Measurements from ENCODE around the gene LSM14A.

Gene LSM14A

DNA sequence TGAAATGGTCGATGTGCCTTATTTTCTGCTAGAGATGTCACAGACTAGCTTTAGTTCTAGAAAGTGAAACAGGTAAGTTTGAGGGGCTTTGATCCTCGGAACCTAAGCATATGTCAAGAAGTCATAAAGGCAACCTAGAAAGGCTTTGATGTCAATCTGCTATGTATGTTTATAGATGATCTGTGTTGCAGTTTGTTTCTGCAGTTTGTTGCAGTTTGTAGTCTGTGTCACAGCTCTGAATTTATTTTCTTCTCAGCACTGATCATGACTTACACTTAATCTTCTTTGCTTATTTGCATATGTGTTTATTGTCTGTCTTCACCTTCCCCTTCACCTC, 5.9 kb downstream of the LSM14A start:
- DNase-seq (ENCODE audit: low read depth) = no peak
- in situ Hi-C loops (cut with HindIII; ENCODE audit: low sequenced_read_pairs) = no loop called here
- TF ChIP-seq, protein P1, sequence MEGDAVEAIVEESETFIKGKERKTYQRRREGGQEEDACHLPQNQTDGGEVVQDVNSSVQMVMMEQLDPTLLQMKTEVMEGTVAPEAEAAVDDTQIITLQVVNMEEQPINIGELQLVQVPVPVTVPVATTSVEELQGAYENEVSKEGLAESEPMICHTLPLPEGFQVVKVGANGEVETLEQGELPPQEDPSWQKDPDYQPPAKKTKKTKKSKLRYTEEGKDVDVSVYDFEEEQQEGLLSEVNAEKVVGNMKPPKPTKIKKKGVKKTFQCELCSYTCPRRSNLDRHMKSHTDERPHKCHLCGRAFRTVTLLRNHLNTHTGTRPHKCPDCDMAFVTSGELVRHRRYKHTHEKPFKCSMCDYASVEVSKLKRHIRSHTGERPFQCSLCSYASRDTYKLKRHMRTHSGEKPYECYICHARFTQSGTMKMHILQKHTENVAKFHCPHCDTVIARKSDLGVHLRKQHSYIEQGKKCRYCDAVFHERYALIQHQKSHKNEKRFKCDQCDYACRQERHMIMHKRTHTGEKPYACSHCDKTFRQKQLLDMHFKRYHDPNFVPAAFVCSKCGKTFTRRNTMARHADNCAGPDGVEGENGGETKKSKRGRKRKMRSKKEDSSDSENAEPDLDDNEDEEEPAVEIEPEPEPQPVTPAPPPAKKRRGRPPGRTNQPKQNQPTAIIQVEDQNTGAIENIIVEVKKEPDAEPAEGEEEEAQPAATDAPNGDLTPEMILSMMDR (IDR thresholded peaks at IDR 0.05; ENCODE audit: low read depth, low read length, missing control alignments) = no peak
- H3K4me3 ChIP-seq (ENCODE audit: low read depth, low read length) = no peak overlapping the region

DNA sequence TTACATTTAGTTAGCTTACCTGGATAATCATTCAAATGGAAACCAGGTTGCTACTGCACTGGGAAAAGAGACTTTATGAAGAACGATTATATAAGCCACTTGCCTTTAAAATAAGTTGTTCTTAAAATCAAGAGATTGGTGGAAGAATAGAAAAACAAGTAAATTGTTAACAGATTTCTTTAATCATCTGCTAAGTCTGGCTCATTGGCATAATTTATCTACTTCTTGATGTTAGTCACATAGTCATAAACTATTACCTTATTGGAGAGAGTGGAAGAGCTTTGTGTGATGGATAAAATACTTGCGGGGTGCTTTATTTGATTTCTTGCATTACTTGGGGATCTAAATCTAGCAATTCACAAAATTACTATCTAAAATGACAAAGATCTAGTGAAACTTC, 6.8 kb downstream of the LSM14A start:
- H3K4me3 ChIP-seq (ENCODE audit: low read depth, low read length) = no peak overlapping the region
- DNase-seq (ENCODE audit: low read depth) = no peak
- TF ChIP-seq, protein P1 (IDR thresholded peaks at IDR 0.05; ENCODE audit: low read depth, low read length, missing control alignments) = no peak
- in situ Hi-C loops (cut with HindIII; ENCODE audit: low sequenced_read_pairs) = no loop called here

DNA sequence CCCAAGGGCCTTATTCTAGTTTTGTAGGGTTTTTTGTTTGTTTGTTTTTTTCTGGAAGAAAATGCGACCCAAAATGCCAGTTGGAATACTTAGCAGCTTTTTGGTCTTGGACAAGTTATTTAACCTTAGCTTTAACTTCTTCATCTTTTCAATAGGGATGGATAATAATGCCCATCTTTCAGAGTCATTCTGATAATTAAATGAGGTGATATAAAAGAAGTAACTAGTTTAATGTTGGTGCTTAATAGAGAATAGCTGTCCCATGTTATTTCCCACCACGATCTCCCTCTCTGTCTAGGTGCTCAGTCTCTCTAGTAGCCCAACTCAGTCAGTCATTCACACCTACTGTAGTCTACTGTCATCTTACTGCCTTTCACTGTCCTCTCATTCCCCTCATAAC, 8.0 kb downstream of the LSM14A start:
- no peak overlapping the region for H3K4me3 ChIP-seq (ENCODE audit: low read depth, low read length)
- in situ Hi-C loops (cut with HindIII; ENCODE audit: low sequenced_read_pairs) = no loop called here
- no peak for DNase-seq (ENCODE audit: low read depth)
- TF ChIP-seq, protein P1 (IDR thresholded peaks at IDR 0.05; ENCODE audit: low read depth, low read length, missing control alignments) = no peak

- H3K4me3 ChIP-seq (ENCODE audit: low read depth, low read length) = no peak overlapping the region
- TF ChIP-seq, protein P1 (IDR thresholded peaks at IDR 0.05; ENCODE audit: low read depth, low read length, missing control alignments) = no peak
- in situ Hi-C loops (cut with HindIII; ENCODE audit: low sequenced_read_pairs) = no loop called here
- DNase-seq (ENCODE audit: low read depth) = no peak
Measured at GRCh38 chr19:34180709-34181108, 8.4 kb downstream of the LSM14A start.

DNA sequence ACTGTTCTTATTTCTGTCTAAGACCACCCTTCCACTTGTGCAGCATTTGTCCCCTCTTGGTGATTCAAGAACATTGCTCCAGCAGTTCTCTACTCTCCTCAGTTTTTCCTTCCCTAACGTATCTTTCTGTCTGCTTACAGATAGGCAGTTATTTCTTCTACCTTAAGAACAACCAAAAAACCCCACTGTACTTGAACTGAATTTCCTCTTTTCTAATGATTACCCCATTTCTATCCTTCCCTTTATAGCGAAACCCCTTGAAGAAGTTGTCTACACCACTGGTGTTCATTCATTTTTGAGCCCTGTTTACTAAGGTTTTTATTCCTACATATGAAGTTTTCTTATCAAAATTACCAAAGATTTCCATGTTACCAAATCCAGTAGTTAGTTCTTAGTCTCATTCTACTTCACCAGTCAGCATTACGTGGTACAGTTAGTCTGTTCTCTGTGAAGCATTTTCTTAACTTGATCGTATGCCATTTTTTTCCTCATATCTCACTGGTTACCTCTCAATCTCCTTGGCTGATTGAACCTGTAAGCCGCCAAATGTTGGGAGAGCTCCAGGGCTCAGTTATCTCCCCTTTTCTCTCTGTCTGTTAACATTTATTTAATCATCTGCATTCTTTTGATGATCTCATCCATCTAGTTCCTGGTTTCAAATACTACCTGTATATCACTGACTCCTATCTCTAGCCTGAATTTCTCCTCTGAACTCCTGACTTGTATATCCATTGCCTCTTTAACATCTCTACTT, 9.0 kb downstream of the LSM14A start:
- no peak for DNase-seq (ENCODE audit: low read depth)
- H3K4me3 ChIP-seq (ENCODE audit: low read depth, low read length) = no peak overlapping the region
- in situ Hi-C loops (cut with HindIII; ENCODE audit: low sequenced_read_pairs) = no loop called here
- TF ChIP-seq, protein P1 (IDR thresholded peaks at IDR 0.05; ENCODE audit: low read depth, low read length, missing control alignments) = no peak

DNA sequence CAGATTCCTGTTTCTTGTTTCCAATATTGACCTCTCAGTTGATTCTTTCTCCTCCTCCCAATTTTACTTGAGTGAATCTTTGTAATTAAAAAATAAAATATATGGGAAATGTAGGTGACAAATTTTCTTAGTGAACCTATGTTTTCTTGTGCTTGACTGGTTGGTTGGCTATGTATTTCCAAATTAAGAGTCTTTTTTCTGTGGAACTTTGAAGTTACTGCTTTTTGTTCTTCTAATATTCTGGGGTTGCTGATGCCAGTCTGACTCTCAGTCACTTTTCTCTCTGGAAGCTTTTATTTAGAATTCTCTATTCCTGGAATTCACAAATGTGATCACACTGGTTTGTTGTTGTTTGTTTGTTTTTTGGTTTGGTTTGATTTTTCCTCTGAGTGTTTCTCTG, 9.8 kb downstream of the LSM14A start:
- in situ Hi-C loops (cut with HindIII; ENCODE audit: low sequenced_read_pairs) = no loop called here
- no peak overlapping the region for H3K4me3 ChIP-seq (ENCODE audit: low read depth, low read length)
- no peak for DNase-seq (ENCODE audit: low read depth)
- TF ChIP-seq, protein P1 (IDR thresholded peaks at IDR 0.05; ENCODE audit: low read depth, low read length, missing control alignments) = no peak

Measured in astrocyte of the cerebellum (primary cell).